Measurements from ENCODE around the gene RELCH. TPM values are rescaled to one million over a fixed set of nuclear protein-coding genes. Genes with fewer than 3 reads are reported as not detected.

Gene RELCH
- total and polyA plus RNA-seq, 2 of the 13 experiments (the other 11 are each of a cell fraction or from before 2014, with no cell fraction given) = 5.6 to 31.7 TPM

GRCh38 chr18:62186774-62187542 is at the start of gene RELCH, which contains the start of gene PIGN (continued):
- peak; percentile 90 for TF ChIP-seq YY1 (IDR thresholded peaks at IDR 0.05; ENCODE audit: insufficient read depth, insufficient replicate concordance, low read depth, low read length)
- TF ChIP-seq SP4 (CRISPR knock-in tag; IDR thresholded peaks at IDR 0.05) = peak; percentile 92
- TF ChIP-seq STAT5B (CRISPR knock-in tag; IDR thresholded peaks at IDR 0.05) = peak; percentile 8; the same call in 1 of the 2 replicates
- TF ChIP-seq FOXP1 (IDR thresholded peaks at IDR 0.05) = no peak
- no peak for TF ChIP-seq FOXP1 (CRISPR knock-in tag; IDR thresholded peaks at IDR 0.05)
- peak; percentile 62 for TF ChIP-seq ZFY (CRISPR knock-in tag; IDR thresholded peaks at IDR 0.05)
- no peak for TF ChIP-seq ZBTB2 (CRISPR knock-in tag; IDR thresholded peaks at IDR 0.05; ENCODE audit: low read depth)
- no peak for TF ChIP-seq ZFAT (CRISPR knock-in tag; conservative IDR thresholded peaks at IDR 0.05)
- TF ChIP-seq E2F1 (CRISPR knock-in tag; IDR thresholded peaks at IDR 0.05) = peak; percentile 36; the same call in 1 of the 2 replicates
- no peak for TF ChIP-seq NR2F2 (IDR thresholded peaks at IDR 0.05; ENCODE audit: borderline replicate concordance, low read depth)
- TF ChIP-seq MED1 (CRISPR knock-in tag; IDR thresholded peaks at IDR 0.05) = peak; percentile 20
- no peak for TF ChIP-seq ZNF292 (CRISPR knock-in tag; IDR thresholded peaks at IDR 0.05; ENCODE audit: borderline replicate concordance, low read depth)
- TF ChIP-seq ZNF337 (CRISPR knock-in tag; IDR thresholded peaks at IDR 0.05; ENCODE audit: borderline replicate concordance, low read depth) = no peak
- TF ChIP-seq RARA (CRISPR knock-in tag; IDR thresholded peaks at IDR 0.05) = no peak
- peak; percentile 79; the same call in 1 of the 2 replicates for TF ChIP-seq YEATS2 (CRISPR knock-in tag; IDR thresholded peaks at IDR 0.05; ENCODE audit: borderline replicate concordance)
- TF ChIP-seq THAP11 (CRISPR knock-in tag; IDR thresholded peaks at IDR 0.05) = peak; percentile 69
- no peak for TF ChIP-seq TBP (CRISPR knock-in tag; IDR thresholded peaks at IDR 0.05)
- TF ChIP-seq SRY (CRISPR knock-in tag; IDR thresholded peaks at IDR 0.05) = no peak
- TF ChIP-seq ZBTB10 (CRISPR knock-in tag; IDR thresholded peaks at IDR 0.05; ENCODE audit: borderline replicate concordance) = peak; percentile 63; the same call in 1 of the 2 replicates
- TF ChIP-seq PBX2 (CRISPR knock-in tag; IDR thresholded peaks at IDR 0.05) = peak; percentile 77
- TF ChIP-seq ZKSCAN8 (CRISPR knock-in tag; IDR thresholded peaks at IDR 0.05; ENCODE audit: borderline replicate concordance) = no peak
- peak; percentile 72; the same call in 1 of the 2 replicates for TF ChIP-seq MEIS2 (CRISPR knock-in tag; IDR thresholded peaks at IDR 0.05)
- no peak for TF ChIP-seq GABPA (IDR thresholded peaks at IDR 0.05; ENCODE audit: low read depth, low read length)
- peak; percentile 61 for TF ChIP-seq GABPA (CRISPR knock-in tag; IDR thresholded peaks at IDR 0.05; ENCODE audit: low read depth)
- TF ChIP-seq ZZZ3 (CRISPR knock-in tag; IDR thresholded peaks at IDR 0.05; ENCODE audit: borderline replicate concordance) = 0 out of 2 replicates have a peak, but pooled peaks have one; percentile 66
